WTC11 (cell line): Measurements from ENCODE around the gene PIK3CB. TPM values are rescaled to one million over a fixed set of nuclear protein-coding genes. Genes with fewer than 3 reads are reported as not detected.
"Not testable (repeated sequence)": the region's sequence is repeated elsewhere in the genome, so short reads cannot be mapped to it uniquely, and the experiment has no call there.

Source experiments
- ATAC-seq: fragments of 200-7000 bp; cut with Tn5 transposase; 2 replicates; pipeline ENCODE4 v1.10.0; 2021; ENCODE audit warnings: mild to moderate bottlenecking, moderate library complexity
- CTCF ChIA-PET: fragments of 300-600 bp; sonication (Branson Sonifier 250); formaldehyde crosslinking; loops from one replicate; lab custom pipeline; 2021; ENCODE audit warnings: antibody characterized with exemption; lab: Charles Lee
- POLR2A ChIA-PET: fragments of 350-600 bp; sonication (Branson Sonifier 250); formaldehyde crosslinking; loops from one replicate; lab custom pipeline; 2021; ENCODE audit warnings: antibody characterized with exemption; lab: Charles Lee
- DNase-seq: peaks from one replicate; pipeline ENCODE4 v3.0.0; 2021; ENCODE audit warnings: low spot score
- H3K27ac Mint-ChIP-seq: 2 replicates; pipeline ENCODE4 v1.8.0; 2021; ENCODE audit warnings: mixed read lengths
- H3K27me3 Mint-ChIP-seq: 2 replicates; pipeline ENCODE4 v1.8.0; 2021; ENCODE audit warnings: low read depth, mild to moderate bottlenecking, moderate library complexity, mixed read lengths
- H3K36me3 Mint-ChIP-seq: 2 replicates; pipeline ENCODE4 v1.8.0; 2021; ENCODE audit warnings: mixed read lengths
- H3K4me1 Mint-ChIP-seq: 2 replicates; pipeline ENCODE4 v1.8.0; 2022; ENCODE audit warnings: mixed read lengths
- H3K4me3 Mint-ChIP-seq: 2 replicates; pipeline ENCODE4 v1.8.0; 2021; ENCODE audit warnings: mild to moderate bottlenecking, moderate library complexity, mixed read lengths
- H3K9me3 Mint-ChIP-seq: 2 replicates; pipeline ENCODE4 v1.8.0; 2021; ENCODE audit warnings: mixed read lengths
- CTCF ChIP-seq: fragments of 200-600 bp; IDR thresholded peaks from 2 replicates; pipeline ENCODE4 v1.8.0; 2022; ENCODE audit warnings: antibody characterized with exemption
- FOXP1 ChIP-seq: sonication (generic); formaldehyde crosslinking; IDR thresholded peaks from 2 replicates; pipeline ENCODE4 v1.8.0; 2022; ENCODE audit warnings: missing genetic modification reagents, mild to moderate bottlenecking, moderate library complexity, borderline replicate concordance
- GTF2I ChIP-seq: fragments of 250-450 bp; sonication (Bioruptor Pico); conservative IDR thresholded peaks from 2 replicates; pipeline ENCODE4 v1.4.0; 2021; ENCODE audit warnings: mild to moderate bottlenecking
- HMGA2 ChIP-seq: fragments of 250-450 bp; sonication (Bioruptor Pico); IDR thresholded peaks from 2 replicates; pipeline ENCODE4 v1.4.0; 2021; ENCODE audit warnings: mild to moderate bottlenecking, moderate library complexity
- JUN ChIP-seq: sonication (generic); formaldehyde crosslinking; IDR thresholded peaks from 2 replicates; pipeline ENCODE4 v1.8.0; 2023; ENCODE audit warnings: mild to moderate bottlenecking, missing genetic modification reagents
- NR3C1 ChIP-seq: sonication (generic); formaldehyde crosslinking; conservative IDR thresholded peaks from 2 replicates; pipeline ENCODE4 v1.8.1; 2023; ENCODE audit warnings: low read depth, mild to moderate bottlenecking, missing genetic modification reagents
- OVOL2 ChIP-seq: fragments of 250-450 bp; sonication (Bioruptor Pico); IDR thresholded peaks from 2 replicates; pipeline ENCODE4 v1.9.0; 2021; ENCODE audit warnings: mild to moderate bottlenecking, borderline replicate concordance
- SMAD3 ChIP-seq: sonication (generic); formaldehyde crosslinking; IDR thresholded peaks from 2 replicates; pipeline ENCODE4 v1.8.0; 2022; ENCODE audit warnings: missing genetic modification reagents, mild to moderate bottlenecking, borderline replicate concordance
- TCF7 ChIP-seq: sonication (generic); formaldehyde crosslinking; IDR thresholded peaks from 2 replicates; pipeline ENCODE4 v1.8.0; 2022; ENCODE audit warnings: mild to moderate bottlenecking, low read depth, missing genetic modification reagents, moderate library complexity
- USF1 ChIP-seq: sonication (generic); formaldehyde crosslinking; IDR thresholded peaks from 2 replicates; pipeline ENCODE4 v1.8.0; 2022; ENCODE audit warnings: mild to moderate bottlenecking, missing genetic modification reagents
- ZNF121 ChIP-seq: sonication (generic); formaldehyde crosslinking; IDR thresholded peaks from 2 replicates; pipeline ENCODE4 v1.8.0; 2023; ENCODE audit warnings: missing genetic modification reagents
- ZNF138 ChIP-seq: sonication (generic); formaldehyde crosslinking; conservative IDR thresholded peaks from 2 replicates; pipeline ENCODE4 v1.8.1; 2022; ENCODE audit warnings: mild to moderate bottlenecking, moderate library complexity, missing genetic modification reagents
- total RNA-seq: library from RNA; stranded (reverse); gene quantifications from 3 replicates; pipeline ENCODE4 v1.2.3, GENCODE V29; 2021
- TF ChIP-seq, protein P1 (sequence below): sonication (generic); formaldehyde crosslinking; IDR thresholded peaks from 2 replicates; pipeline ENCODE4 v1.8.1; 2022; ENCODE audit warnings: mild to moderate bottlenecking, missing genetic modification reagents, moderate library complexity, borderline replicate concordance
- TF ChIP-seq, protein P2 (sequence below): sonication (generic); formaldehyde crosslinking; IDR thresholded peaks from 2 replicates; pipeline ENCODE4 v1.8.1; 2023; ENCODE audit warnings: mild to moderate bottlenecking, missing genetic modification reagents
- TF ChIP-seq, protein P3 (sequence below): sonication (generic); formaldehyde crosslinking; IDR thresholded peaks from 2 replicates; pipeline ENCODE4 v1.8.1; 2023; ENCODE audit warnings: mild to moderate bottlenecking, missing genetic modification reagents

The PIK3CB gene
- total RNA-seq, 1 experiment from 2014 or later: 36.0 TPM

DNA sequence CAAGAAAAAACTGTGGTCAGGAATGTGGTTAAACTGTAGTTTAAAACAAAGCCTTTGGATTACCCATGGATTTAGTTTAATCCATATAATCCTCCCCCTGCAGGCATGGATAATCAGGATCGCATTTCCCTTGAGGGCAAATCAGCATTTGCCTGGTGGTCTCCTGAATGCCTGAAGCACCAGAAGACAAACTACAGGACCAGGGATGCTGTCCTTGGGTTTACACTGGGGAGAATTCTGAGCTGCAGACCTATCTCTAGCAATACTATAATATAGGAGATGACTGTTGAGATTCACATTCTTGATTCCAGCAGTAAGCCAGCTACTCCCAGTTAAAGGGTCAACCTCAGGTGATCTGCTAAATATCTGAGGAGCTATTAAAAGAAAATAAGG is 10.6 kb downstream of the PIK3CB start (continued):
- TF ChIP-seq CTCF: no peak
- no peak for TF ChIP-seq SMAD3 (CRISPR knock-in tag)
- no peak for TF ChIP-seq ZNF138 (CRISPR knock-in tag)
- no peak for TF ChIP-seq HMGA2 (CRISPR knock-in tag)
- TF ChIP-seq, protein P1, sequence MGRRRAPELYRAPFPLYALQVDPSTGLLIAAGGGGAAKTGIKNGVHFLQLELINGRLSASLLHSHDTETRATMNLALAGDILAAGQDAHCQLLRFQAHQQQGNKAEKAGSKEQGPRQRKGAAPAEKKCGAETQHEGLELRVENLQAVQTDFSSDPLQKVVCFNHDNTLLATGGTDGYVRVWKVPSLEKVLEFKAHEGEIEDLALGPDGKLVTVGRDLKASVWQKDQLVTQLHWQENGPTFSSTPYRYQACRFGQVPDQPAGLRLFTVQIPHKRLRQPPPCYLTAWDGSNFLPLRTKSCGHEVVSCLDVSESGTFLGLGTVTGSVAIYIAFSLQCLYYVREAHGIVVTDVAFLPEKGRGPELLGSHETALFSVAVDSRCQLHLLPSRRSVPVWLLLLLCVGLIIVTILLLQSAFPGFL (CRISPR knock-in tag): no peak
- no peak for TF ChIP-seq JUN (CRISPR knock-in tag)
- no peak for TF ChIP-seq GTF2I (CRISPR knock-in tag)

DNA sequence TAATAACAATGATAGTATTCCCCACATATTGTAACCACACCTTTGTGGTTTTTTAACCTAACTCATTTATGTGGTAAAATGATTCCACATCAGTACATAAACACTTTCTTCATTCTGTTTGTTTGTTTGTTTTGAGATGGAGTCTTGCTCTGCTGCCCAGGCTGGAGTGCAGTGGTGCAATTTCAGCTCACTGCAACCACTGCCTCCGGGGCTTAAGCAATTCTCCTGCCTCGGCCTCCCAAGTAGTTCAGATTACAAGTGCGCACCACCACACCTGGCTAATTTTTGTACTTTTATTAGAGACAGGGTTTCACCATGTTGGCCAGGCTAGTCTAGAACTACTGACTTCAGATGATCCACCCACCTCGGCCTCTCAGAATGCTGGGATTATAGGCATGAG is 14.3 kb downstream of the PIK3CB start:
- CTCF ChIA-PET: interaction anchor here (0.7 kb wide), 1 partner anchor 95 kb away, joined by 3 read pairs; no protein-coding TSS in a partner anchor
- H3K9me3 Mint-ChIP-seq, H3K27ac Mint-ChIP-seq, H3K27me3 Mint-ChIP-seq, DNase-seq, H3K4me3 Mint-ChIP-seq, H3K36me3 Mint-ChIP-seq, POLR2A ChIA-PET, ATAC-seq: not testable (repeated sequence)
- TF ChIP-seq ZNF121 (CRISPR knock-in tag): peak; percentile 57; the same call in 1 of the 2 replicates
- H3K4me1 Mint-ChIP-seq: peaks cover 19% of the 10 kb centered on the region

GRCh38 chr3:138818185-138818860 is 16.4 kb downstream of the PIK3CB start:
- Mint-ChIP-seq H3K27me3 (no peaks in the 10 kb centered on the region), H3K4me1 (peaks cover 5% of the 10 kb centered on the region), H3K4me3 (no peak overlapping the region), H3K9me3 (no peaks in the 10 kb centered on the region), H3K27ac (peak overlapping the region; percentile 80), H3K36me3 (peaks cover 2% of the 10 kb centered on the region; the same call in 1 of the 2 replicates)
- DNase-seq (no peak), ATAC-seq (no peak)
- TF ChIP-seq USF1 (CRISPR knock-in tag) (no peak), OVOL2 (CRISPR knock-in tag) (no peak), ZNF121 (CRISPR knock-in tag) (no peak), NR3C1 (CRISPR knock-in tag) (no peak), TCF7 (CRISPR knock-in tag) (no peak), FOXP1 (CRISPR knock-in tag) (no peak)
- TF ChIP-seq, protein P2, sequence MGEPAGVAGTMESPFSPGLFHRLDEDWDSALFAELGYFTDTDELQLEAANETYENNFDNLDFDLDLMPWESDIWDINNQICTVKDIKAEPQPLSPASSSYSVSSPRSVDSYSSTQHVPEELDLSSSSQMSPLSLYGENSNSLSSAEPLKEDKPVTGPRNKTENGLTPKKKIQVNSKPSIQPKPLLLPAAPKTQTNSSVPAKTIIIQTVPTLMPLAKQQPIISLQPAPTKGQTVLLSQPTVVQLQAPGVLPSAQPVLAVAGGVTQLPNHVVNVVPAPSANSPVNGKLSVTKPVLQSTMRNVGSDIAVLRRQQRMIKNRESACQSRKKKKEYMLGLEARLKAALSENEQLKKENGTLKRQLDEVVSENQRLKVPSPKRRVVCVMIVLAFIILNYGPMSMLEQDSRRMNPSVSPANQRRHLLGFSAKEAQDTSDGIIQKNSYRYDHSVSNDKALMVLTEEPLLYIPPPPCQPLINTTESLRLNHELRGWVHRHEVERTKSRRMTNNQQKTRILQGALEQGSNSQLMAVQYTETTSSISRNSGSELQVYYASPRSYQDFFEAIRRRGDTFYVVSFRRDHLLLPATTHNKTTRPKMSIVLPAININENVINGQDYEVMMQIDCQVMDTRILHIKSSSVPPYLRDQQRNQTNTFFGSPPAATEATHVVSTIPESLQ (CRISPR knock-in tag): no peak
- TF ChIP-seq, protein P3, sequence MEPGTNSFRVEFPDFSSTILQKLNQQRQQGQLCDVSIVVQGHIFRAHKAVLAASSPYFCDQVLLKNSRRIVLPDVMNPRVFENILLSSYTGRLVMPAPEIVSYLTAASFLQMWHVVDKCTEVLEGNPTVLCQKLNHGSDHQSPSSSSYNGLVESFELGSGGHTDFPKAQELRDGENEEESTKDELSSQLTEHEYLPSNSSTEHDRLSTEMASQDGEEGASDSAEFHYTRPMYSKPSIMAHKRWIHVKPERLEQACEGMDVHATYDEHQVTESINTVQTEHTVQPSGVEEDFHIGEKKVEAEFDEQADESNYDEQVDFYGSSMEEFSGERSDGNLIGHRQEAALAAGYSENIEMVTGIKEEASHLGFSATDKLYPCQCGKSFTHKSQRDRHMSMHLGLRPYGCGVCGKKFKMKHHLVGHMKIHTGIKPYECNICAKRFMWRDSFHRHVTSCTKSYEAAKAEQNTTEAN (CRISPR knock-in tag): no peak
- ChIA-PET POLR2A (no interaction called here), CTCF (interaction anchor here (0.6 to 2.0 kb wide), 5 partner anchors 9 to 339 kb away, joined by 3 to 11 read pairs (median 4); no protein-coding TSS in a partner anchor)
